ENCODE data around the gene GABPB1.

GRCh38 chr15:50298340-50298739, 56.7 kb downstream of the GABPB1 start:
- TF ChIP-seq CTCF (IDR thresholded peaks at IDR 0.05) (no peak), POLR2A (IDR thresholded peaks at IDR 0.05) (no peak)
